ENCODE measurements around the gene PITHD1.

GRCh38 chr1:23803674-23804073 lies 25.5 kb downstream of the PITHD1 start:
- TF ChIP-seq CTCF (IDR thresholded peaks at IDR 0.05) (no peak), POLR2AphosphoS5 (IDR thresholded peaks at IDR 0.05) (no peak)

Data from upper lobe of left lung (tissue), 4 donors.